Globus pallidus (tissue), 1 donor: ENCODE data around the gene ATG3.
A peak's percentile ranks its signal among the peaks of the same experiment; 100 is the strongest.
"Not testable (repeated sequence)": the region's sequence is repeated elsewhere in the genome, so short reads cannot be mapped to it uniquely, and the experiment has no call there.

ENCODE experiments used
- DNase-seq: peaks from one replicate; pipeline ENCODE4 v3.0.0-alpha.2; 2015; ENCODE audit warnings: low spot score

Gene ATG3

DNA sequence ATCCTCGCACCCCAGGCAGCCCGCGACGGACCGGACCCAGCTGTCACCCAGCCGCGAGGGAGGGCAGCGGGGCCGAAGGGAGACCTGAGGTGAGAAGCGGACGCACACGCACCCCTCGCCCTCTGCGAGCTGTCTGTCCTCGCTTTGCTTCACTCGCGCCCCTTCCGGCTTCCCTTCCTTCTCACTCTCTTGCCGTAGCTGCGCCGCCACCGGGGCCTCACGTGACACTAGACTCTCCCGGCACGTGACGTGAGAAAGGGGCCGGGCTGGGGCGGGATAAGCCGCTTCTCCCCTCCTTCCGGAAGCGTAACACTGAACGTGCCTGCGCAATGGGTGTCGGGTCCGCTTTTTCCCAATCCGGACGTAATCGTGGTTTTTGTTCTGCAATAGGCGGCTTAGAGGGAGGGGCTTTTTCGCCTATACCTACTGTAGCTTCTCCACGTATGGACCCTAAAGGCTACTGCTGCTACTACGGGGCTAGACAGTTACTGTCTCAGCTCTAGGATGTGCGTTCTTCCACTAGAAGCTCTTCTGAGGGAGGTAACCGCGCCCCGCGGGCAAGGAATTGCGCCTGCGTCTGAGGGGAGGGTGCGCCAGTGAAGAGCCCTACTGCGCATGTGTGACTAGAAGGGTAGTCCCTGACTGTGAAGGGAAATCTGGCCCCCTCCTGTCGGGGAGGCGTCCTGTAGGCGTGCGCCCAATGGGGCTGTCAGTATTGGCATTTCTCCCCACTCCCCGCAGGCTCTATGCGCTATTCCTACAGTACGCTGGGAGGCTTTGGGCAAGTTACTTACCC lies at the start of gene ATG3, which contains the start of gene SLC35A5:
ATG3 (minus strand) TSS at position 229 of the 796 bp plus-strand sequence. CDS start 434 bp downstream, outside the sequence.
SLC35A5 (plus strand) TSS at position 312 of the 796 bp plus-strand sequence. CDS start 1,359 bp downstream, outside the sequence.
- DNase-seq, result peak; percentile 98

DNA sequence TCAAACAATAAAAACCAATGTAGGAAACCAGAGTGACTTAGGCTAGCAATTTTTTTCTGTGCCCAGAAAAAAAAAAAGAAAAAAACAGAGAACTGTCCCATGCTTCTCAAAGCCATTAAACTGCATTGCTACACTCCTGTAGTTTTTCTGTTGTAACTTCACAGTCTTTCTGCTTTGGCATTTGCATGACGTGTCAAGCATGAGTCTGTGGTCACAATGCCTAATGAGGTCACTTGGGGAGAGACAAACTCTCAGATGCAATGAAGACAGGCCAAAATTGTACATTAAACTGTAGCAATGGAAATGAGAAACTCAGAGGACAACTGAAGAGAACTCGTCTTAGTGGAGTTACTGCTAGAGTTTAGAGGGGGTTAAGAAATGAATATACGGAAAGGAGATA lies 48.4 kb upstream of the ATG3 start:
- DNase-seq, result no peak

DNA sequence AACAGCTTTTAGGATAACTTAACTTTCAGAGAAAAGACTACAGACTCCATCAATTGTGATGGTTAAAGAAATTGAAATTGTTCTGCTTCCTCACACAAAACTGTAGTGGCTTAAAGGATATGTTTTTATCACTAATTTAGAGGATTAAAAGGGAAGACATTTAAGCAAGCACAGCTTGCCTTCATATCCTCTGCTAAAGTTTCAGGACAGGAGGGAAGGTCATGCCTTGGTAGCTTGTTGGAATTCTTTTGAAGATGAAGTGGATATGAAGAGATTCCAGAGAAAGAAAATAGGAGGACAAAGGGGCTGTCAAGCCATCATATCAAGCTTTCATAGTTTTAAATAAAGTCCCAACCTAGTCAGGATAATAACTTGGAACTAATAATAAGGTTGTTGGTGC lies 46.1 kb upstream of the ATG3 start:
- no peak for DNase-seq

DNA sequence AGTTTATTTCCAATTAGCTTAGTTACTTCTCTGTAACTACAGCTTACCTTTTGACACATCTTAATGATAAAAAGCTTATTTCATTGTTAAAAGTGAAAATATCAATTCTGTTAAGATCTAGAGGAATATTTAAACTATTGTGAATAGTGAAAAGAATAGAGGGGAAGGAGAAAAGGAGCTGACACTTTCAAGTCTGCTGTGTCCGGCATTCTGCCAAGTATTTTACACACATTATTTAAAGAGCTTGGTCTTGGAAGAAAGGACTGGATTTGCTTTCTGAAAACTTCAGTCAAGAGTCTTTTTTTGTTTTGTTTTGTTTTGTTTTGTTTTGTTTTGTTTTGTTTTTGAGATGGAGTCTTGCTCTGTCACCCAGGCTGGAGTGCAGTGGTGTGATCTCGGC lies 44.3 kb upstream of the ATG3 start:
- no peak for DNase-seq

DNA sequence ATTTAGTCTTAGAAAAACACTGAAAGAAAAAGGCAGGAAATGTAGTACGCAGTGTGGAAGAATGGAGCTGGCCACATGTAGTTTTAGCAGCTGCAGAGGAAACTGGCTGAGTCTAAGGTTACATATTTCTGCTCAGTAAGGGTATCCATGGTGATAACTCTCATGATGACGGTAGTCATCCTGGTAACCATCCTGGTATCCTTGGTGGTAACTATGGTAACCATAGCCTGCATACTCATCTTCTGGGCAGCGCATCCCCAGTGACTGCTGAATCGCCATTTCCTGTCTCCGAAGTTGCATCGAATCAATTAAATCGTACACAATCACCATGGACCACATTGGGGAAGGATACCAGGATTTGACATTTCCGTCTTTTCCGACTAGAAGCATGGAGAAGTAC lies 43.5 kb upstream of the ATG3 start:
- no peak for DNase-seq

DNA sequence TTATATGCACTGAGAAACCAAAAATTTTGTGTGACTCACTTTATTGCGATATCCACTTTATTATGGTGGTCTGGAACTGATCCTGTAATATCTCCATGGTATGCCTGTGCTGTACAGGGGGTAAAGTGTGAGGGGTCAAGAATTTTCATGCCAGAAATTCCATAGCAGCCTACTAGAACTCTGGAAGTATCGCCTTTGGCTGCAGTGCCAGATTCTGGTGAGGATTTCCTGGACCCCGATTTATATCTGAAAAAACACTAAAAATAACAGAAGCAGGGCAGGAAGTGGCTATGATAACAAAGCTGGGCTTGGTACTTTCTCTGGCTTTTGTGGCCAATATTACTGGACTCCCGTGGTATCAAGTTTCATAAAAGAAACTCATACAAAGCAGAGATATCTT lies 42.8 kb upstream of the ATG3 start:
- no peak for DNase-seq

DNA sequence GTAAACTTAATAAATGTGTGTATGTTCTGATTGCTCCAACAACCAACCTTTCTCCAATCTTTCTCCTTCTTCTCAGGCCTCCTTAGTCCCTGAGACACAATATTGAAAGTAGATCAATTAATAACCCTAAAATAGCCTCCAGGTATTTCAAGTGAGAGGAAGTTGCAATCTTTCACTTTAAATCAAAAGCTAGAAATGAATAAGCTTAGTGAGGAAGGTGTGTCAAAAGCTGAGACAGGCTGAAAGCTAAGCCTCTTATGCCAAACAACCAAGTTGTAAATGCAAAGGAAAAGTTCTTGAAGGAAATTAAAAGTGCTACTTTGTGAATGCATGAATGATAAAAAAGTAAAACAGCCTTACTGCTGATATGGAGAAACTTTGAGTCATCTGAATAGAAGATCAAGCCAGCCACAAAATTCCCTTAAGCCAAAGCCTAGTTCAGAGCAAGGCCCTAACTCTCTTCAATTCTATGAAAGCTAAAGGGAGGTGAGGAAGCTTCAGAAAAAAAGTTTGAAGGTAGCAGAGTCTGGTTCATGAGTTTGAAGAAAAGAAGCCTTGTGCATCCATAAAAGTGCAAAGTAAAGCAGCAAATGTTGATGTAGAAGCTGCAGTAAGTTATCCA lies 40.6 kb upstream of the ATG3 start:
- DNase-seq, result no peak

DNA sequence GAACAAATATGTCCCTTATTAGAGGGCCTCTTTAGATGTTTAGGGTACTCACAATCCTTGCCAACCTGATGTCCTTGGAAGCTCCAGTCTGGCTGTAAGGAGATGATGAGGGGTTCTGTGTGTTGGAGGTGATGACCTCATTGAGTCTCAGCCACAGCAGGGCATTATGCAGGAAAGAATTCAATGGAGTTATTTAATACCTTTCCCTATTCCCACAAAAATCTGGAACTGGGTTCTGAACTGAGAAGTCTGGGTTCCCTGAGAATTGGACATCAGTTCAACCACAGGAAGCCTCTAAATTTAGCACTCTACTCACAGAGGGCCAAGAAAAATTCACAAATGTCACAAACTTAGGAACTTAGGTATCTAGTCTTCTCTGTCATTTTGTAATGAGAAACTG lies 37.0 kb upstream of the ATG3 start:
- DNase-seq, result no peak

DNA sequence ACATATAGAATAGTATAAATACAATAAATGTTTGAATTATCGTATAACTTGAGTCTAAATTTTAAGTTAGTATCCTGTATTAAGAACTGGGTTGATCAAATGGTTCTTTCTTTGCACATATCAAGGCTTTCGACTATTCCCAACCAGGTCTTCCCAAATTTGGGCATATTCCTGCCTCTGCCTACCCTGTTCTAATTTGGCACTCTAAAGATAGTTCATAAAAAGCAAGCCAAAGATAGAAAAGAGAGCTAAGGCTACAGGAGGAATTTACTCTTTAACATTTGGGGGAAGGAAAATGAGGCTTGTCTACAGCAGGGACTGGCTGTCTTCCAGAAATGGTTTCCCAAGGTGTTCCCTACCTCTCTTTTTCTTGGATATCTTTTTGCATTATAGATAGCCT lies 36.2 kb upstream of the ATG3 start:
- DNase-seq, result no peak

DNA sequence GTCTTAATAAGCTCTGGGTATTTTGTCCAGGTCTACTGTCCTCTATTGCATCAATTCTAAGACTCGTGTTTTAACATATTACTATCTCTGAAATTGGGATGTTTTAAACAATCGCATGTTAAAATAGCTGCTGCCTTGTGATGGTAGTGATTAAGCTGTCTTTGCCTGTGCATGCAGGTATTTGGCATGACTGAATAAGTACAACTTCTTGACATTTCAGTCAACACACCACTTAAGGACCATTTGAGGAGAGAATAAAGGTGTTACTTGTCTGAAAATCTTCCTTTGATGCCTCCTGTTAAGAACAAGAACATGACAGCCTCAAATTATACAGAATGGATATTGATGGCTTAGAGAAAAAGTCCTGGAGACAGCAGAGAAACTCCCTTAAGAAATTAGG lies 33.1 kb upstream of the ATG3 start:
- no peak for DNase-seq

DNA sequence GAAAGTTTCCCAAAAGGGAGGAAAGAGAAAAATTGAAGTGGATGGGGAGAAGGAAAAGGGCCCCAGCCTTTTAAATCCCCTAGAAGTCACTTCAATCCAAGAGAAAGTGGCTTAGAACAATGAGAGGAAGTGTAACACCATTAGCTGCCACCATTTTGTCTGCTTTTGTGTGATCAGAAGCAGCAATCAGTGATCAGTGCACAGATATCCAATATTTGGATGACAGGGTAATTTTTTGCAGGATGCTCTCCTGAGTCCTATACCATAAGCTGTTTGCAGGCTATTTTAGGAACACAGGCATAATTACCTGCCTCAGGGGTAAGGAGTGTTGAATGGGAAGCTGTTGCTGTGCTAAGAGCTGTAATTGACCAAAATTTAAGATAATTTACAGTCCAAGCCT lies 31.5 kb upstream of the ATG3 start:
- no peak for DNase-seq

DNA sequence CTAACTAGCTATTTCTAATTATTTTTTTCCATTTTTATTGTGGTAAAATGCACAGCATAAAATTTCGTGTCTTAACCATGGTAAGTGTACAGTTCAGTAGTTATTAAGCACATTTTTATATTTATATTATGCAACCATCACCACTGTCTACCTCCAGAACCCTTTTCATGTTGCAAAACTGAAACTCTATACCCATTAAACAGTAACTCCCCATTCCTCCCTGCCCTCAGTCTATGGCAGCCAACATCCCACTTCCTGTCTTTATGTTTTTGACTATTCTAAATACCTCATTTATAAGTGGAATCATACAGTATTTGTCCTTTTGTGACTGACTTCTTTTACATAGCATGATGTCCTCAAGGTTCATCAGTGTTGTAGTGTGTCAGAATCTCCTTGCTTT lies 25.6 kb upstream of the ATG3 start:
- no peak for DNase-seq

DNA sequence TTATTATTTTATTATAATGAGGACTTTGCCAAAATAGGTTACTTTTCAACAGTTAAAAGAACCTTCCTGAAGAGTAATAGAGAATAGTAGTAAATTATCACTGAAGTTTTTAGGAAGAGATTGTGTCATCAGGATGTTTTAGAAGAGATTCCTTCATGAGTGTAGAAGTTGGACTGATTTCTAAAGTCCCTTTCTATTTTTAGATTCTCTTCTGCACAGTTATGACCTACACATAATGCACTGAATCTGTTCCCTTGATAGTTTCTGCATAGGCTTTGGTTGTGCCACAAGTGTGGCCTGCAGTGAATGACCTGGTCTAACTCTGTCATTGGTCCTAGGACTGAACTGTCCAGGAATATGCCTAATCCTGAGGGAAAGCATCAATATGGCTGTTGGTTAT lies 24.0 kb upstream of the ATG3 start:
- DNase-seq, result no peak

DNA sequence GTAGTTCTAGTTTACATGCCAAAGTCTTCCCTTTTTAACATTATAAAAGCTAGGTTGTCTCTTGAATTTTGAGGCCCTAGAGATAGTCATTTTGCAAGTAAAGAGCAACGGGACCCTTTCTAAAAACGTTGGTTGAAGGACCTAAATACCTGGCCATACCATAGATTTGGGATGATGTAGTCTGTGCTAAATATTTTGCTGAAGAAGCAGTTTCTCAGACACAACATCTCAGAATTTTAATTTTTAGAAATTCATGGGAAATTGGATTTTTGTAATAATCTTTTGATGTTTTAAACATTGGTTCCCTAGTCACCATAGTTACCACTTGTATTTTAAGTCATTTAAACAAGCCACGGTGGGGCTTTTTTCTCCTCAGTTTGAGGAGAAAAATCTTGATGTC lies 21.3 kb upstream of the ATG3 start:
- no peak for DNase-seq

DNA sequence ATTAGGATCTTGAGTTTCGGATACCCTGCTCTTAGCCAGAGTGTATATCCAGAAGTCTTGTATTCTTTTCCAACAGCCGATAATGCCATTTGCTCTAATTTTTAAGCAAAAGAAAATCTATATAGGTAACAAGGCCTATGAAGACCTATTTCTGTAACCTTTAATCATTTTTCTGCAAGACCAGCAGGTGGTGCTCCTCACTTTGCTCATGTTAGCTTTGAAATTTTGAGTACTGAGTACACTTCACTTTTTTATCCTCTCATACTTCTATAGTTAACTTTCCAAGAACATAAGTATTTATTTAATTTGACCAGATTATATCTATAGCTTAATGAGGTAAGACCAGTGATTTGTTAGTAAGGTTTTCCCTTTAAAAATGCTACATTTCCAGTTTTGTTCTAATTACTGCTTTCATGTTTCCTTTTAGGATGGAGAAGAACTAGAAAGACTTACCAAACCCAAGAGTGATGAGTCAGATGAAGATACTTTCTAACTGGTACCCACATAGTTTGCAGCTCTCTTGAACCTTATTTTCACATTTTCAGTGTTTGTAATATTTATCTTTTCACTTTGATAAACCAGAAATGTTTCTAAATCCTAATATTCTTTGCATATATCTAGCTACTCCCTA lies 20.6 kb upstream of the ATG3 start:
- no peak for DNase-seq

DNA sequence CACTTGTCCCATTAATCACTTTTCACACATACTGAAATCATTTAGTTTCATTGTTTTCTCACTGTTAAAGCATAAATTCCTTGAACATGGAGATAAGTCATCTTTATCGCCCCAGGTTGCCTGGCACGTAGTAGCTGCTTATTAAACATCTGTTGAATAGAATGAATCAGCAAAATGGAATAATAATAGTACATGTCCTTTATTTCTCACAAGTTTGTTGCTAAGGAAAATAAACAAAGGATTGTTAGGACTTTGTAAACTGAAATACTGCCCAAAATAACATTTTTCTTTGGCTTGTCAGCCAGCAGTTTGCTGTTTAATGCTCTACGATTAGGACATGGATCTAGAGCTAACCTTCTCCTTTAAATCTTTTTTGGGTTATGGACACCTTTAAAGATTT lies 17.9 kb upstream of the ATG3 start:
- DNase-seq, result no peak

DNA sequence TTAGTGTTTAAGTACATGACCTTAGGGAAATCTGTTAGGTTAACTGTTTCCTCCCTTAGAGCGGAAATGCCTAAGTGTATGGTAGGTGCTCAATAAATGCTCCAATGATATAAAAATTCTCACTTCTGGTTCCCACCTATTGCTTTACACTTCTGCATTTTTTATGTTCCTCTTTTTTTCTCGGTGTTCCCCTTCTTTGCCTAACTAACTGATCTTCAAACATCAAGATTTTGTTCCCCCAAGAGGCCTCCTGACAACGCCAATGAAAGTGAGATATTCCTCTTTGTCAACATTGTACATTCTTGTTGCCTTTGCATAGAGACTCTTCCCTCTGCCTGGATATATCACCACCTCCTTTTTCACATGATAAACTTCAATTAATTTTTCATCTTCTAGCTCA lies 17.5 kb upstream of the ATG3 start:
- DNase-seq, result no peak

DNA sequence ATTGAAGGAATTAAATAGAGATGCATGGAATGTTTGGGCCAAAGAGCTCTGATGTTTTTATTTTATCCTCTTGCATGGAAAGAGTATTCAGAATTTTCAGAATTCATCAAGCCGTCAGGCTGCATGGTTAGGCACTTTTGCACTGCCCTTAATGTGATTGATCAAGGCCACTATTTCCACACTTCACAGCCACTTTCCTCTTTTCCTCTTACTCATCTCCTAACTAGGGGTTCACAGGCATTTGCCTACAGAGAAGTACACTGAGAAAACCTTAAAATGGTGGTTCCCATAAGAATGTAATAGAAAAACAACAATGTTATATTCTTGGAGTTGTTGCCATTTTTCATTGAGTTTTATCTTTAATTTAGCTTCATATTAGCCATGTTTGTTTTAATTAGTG lies 10.9 kb upstream of the ATG3 start:
- no peak for DNase-seq

DNA sequence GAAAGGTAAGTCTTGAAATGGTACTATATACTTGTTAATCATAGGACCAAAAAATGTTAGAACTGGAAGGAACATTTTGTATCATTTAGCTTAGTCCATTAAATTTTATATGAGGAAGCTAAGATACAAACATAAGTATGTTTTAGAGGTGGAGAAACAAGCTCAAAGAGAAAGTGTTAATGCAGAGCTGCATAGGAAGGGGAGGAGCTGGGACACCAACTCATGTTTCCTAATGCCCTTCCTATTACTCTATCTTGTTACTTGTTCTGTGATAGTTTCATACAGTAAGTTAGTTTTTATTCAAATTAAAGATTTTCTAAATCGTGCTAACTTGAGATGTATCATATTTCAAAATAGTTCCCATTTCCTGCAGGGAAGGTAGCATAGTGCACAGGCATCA lies 7.5 kb upstream of the ATG3 start:
- no peak for DNase-seq

DNA sequence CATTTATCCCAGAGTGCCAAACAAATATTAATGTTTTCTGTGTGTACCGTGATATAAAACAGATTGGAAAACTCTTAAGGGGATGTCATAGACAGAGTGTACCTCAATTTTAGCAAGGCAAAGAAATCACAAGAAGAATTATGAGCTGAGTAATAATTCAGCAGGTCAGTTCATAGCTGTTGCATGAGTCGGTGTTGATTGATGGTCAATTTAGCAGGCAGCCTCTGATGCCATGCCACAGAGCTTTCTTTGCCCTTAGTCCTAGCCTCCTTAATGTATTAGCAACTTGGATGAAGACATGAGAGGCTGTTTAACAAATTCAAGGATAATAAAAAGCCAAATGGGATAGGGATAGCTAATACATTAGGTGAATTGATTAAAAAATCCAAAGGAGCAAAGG lies 6.9 kb upstream of the ATG3 start:
- DNase-seq, result no peak

DNA sequence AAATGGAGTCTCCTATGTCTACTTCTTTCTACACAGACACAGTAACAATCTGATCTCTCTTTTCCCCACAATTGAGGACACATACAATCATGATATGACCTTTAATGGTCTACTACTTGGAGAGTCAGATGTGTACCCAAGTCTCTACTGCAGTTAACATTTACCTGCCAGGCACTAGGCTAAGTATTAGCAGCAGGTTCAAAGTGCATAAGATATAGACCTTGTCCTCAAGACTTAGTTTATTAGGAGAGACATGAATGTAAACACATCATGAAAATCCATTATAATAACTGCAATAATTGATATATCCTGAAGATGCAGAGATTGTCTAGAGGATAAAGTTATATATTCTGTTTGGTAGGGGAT lies 3.2 kb upstream of the ATG3 start:
- DNase-seq, result no peak

DNA sequence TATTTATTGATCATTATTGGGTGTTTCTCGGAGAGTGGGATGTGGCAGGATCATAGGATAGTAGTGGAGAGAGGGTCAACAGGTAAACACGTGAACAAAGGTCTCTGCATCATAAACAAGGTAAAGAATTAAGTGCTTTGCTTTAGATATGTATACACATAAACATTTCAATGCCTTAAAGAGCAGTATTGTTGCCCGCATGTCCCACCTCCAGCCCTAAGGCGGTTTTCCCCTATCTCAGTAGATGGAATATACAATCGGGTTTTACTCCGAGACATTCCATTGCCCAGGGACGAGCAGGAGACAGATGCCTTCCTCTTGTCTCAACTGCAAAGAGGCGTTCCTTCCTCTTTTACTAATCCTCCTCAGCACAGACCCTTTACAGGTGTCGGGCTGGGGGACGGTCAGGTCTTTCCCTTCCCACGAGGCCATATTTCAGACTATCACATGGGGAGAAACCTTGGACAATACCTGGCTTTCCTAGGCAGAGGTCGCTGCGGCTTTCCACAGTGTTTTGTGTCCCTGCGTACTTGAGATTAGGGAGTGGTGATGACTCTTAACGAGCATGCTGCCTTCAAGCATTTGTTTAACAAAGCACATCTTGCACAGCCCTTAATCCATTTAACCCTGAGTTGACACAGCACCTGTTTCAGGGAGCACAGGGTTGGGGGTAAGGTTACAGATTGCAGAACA lies 2.6 kb upstream of the ATG3 start:
- not testable (repeated sequence) for DNase-seq

DNA sequence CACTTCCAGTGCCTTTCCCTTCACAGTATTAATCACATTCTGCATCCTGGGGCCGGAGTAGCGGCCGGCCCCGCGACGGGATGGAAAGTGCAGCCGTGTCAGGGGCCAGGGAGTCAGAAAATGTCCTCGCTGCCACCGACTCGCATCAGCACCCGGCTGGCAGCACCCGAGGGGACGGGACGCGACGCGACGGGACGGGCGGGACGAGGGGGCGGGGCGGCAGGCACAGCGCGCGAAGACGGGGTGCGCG lies 353 bp downstream of the ATG3 start:
- no peak for DNase-seq
